ENCODE data around the gene CYB5B.

Gene CYB5B

DNA sequence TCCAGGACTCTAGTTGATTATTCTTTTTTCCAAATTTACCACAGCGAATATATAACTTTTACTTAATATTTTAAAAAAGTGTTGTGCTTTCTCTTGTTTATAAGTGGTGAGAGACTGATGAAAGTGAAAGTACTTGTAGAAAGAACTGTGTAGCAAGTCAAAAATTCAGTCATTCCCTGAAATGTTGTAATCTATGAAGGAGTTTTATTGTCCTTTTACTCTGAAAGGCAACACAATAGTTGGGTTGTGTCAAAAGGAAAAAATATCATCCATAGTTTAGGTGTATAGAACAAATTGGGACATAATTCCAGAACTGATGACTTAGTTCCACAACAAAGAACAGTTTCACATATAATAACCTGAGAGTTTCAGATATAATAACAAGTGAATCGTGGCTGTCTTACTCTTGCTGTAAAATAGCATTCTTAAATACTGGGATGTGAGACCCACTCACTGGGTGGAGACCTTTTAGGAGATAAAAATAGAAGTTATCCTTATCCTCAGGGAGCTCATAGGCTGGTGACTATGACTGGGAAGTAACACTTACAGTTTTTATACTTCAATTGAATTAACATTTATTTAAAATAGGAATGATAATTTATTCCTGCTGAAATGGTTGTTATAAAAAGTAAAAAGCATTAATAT lies 20.6 kb downstream of the CYB5B start:
- Mint-ChIP-seq H3K36me3 (peaks cover 16% of the 10 kb centered on the region), H3K27me3 (no peaks in the 10 kb centered on the region), H3K4me1 (peaks cover 17% of the 10 kb centered on the region), H3K4me3 (peak overlapping the region; percentile 34), H3K27ac (peak overlapping the region; percentile 81), H3K9me3 (no peaks in the 10 kb centered on the region)
- ATAC-seq (ENCODE audit: low read depth) (peak; percentile 41), DNase-seq (ENCODE audit: low spot score in 2 of 2) (no peak)

GRCh38 chr16:69448470-69449193 lies 24.2 kb downstream of the CYB5B start:
- ATAC-seq (ENCODE audit: low read depth) (no peak), DNase-seq (ENCODE audit: low spot score in 2 of 2) (no peak)
- no peaks in the 10 kb centered on the region for H3K27me3 Mint-ChIP-seq
- H3K36me3 Mint-ChIP-seq = peaks cover 19% of the 10 kb centered on the region
- H3K4me3 Mint-ChIP-seq = no peak overlapping the region
- peaks cover 9% of the 10 kb centered on the region for H3K4me1 Mint-ChIP-seq
- H3K9me3 Mint-ChIP-seq = no peaks in the 10 kb centered on the region
- H3K27ac Mint-ChIP-seq = no peak overlapping the region

- H3K36me3 Mint-ChIP-seq = peaks cover 24% of the 10 kb centered on the region
- no peak for DNase-seq (ENCODE audit: low spot score in 2 of 2)
- H3K27me3 Mint-ChIP-seq = no peaks in the 10 kb centered on the region
- peaks cover 4% of the 10 kb centered on the region for H3K4me1 Mint-ChIP-seq
- H3K4me3 Mint-ChIP-seq = no peak overlapping the region
- H3K27ac Mint-ChIP-seq = no peak overlapping the region
- ATAC-seq (ENCODE audit: low read depth) = no peak
- no peaks in the 10 kb centered on the region for H3K9me3 Mint-ChIP-seq
Observed at GRCh38 chr16:69451166-69451565, 26.7 kb downstream of the CYB5B start.

DNA sequence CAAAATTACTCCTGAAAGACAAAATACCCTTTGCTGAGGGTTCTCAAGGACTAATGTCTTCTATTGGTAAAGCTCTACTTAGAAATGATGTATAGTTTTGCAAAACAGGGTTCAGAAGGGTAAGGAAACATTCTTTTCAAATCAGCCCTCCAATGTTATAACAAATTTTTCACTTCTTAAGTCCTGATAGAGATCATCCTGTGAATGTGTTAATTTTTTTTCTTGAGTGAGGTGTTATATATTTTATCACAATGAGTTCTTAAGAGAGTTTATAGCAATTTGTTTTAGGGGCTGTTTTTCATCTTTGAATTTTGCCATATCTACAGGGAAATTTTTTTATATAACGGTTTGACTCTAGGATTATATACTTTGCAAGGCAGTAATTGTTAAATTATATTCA lies 29.5 kb downstream of the CYB5B start:
- Mint-ChIP-seq H3K36me3 (peaks cover 16% of the 10 kb centered on the region), H3K4me1 (peaks cover 2% of the 10 kb centered on the region), H3K4me3 (no peak overlapping the region), H3K27ac (peak overlapping the region; percentile 7), H3K9me3 (no peaks in the 10 kb centered on the region), H3K27me3 (no peaks in the 10 kb centered on the region)
- ATAC-seq (ENCODE audit: low read depth) = no peak
- no peak for DNase-seq (ENCODE audit: low spot score in 2 of 2)

DNA sequence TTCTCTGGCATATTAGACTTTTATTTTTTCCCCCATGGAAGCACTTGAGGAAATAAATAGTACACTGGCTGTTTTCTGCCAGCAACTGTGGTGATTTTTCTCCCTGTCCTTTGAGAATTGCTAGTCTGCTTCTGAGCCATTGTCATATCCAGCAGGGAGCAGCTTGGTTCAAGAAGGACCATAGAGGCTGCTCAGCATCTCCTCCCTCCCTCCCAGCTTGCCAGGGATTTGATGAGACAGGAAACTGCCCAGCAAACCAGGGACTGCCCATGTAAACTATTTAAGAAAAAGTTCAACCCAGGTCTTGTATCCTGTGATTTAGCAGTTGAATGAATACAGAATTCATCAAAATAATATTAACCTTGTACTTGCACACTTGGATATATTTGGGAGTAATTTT lies 39.5 kb downstream of the CYB5B start:
- no peak overlapping the region for H3K4me3 Mint-ChIP-seq
- H3K4me1 Mint-ChIP-seq = peaks cover 16% of the 10 kb centered on the region
- DNase-seq (ENCODE audit: low spot score in 2 of 2) (no peak), ATAC-seq (ENCODE audit: low read depth) (no peak)
- H3K27ac Mint-ChIP-seq = peak overlapping the region; percentile 80
- peaks cover 8% of the 10 kb centered on the region for H3K36me3 Mint-ChIP-seq
- H3K9me3 Mint-ChIP-seq = no peaks in the 10 kb centered on the region
- no peaks in the 10 kb centered on the region for H3K27me3 Mint-ChIP-seq

- H3K36me3 Mint-ChIP-seq = peaks cover 8% of the 10 kb centered on the region
- H3K9me3 Mint-ChIP-seq = no peaks in the 10 kb centered on the region
- H3K4me1 Mint-ChIP-seq = peaks cover 24% of the 10 kb centered on the region
- ATAC-seq (ENCODE audit: low read depth) (peak; percentile 84), DNase-seq (ENCODE audit: low spot score in 2 of 2) (no peak)
- H3K4me3 Mint-ChIP-seq = peak overlapping the region; percentile 37
- no peaks in the 10 kb centered on the region for H3K27me3 Mint-ChIP-seq
- peak overlapping the region; percentile 80 for H3K27ac Mint-ChIP-seq
Observed at GRCh38 chr16:69465083-69465721, 40.8 kb downstream of the CYB5B start.

DNA sequence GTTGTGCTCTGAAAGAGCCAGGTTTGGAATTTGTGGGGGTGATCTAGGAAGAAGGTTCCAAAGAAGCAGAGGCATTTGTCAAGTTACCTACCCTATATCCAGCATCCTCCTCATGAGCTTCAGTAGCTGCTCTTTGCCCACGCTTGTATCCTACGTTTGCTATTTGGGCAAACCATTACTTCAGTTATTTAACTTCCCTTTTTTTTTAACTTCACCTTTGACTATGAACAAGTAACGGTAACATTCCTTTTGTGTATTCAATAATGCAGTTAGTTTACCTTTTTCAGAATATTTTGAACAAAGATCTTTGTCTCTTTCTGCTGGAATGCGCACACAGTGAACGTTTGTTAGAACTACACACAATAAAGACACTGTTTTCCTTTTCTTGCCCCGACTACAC lies 41.5 kb downstream of the CYB5B start:
- Mint-ChIP-seq H3K4me3 (no peak overlapping the region), H3K27ac (peak overlapping the region; percentile 80), H3K27me3 (no peaks in the 10 kb centered on the region), H3K4me1 (peaks cover 25% of the 10 kb centered on the region), H3K36me3 (peaks cover 6% of the 10 kb centered on the region), H3K9me3 (no peaks in the 10 kb centered on the region)
- ATAC-seq (ENCODE audit: low read depth) (peak; percentile 30), DNase-seq (ENCODE audit: low spot score in 2 of 2) (no peak)

DNA sequence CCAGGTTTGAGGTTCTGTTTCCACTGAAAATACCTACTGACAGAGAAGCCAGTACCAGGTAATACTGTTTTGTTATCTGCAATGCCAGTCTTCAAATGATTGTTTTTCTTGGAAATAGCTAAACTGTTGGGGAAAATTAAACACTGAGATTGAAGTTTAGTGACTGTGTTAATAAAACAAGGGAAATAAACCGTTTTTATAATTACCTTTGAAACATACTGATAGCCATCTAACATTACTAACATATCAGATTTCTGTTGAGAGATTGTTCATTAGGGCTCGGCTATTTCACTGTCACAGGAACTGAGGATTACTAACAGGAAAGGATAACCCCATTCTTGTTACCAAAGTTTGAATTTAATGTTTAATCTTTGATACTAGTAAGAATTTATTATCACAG lies 42.1 kb downstream of the CYB5B start:
- DNase-seq (ENCODE audit: low spot score in 2 of 2) (no peak), ATAC-seq (ENCODE audit: low read depth) (no peak)
- Mint-ChIP-seq H3K36me3 (peaks cover 6% of the 10 kb centered on the region), H3K9me3 (no peaks in the 10 kb centered on the region), H3K27me3 (no peaks in the 10 kb centered on the region), H3K27ac (peak overlapping the region; percentile 80), H3K4me1 (peaks cover 28% of the 10 kb centered on the region), H3K4me3 (no peak overlapping the region)

DNA sequence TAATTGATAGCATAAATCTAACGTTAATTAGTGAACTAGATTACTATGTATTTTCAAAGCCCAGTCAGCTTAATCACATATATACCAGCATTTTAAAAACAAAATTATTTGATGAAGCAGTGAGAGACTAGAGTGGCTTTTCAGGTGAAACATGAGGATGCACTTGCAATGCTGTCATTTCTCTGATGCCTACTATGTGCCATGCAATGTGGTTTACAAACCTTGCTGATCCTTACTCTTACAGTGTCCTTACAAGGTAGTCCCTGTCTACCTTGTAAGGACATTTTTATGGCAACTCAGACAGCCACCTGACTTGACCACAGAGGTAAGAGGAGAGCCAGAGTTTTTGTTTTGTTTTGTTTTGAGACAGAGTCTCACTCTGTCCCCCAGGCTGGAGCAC lies 42.7 kb downstream of the CYB5B start:
- Mint-ChIP-seq H3K36me3 (peaks cover 6% of the 10 kb centered on the region), H3K4me3 (no peak overlapping the region), H3K27me3 (no peaks in the 10 kb centered on the region), H3K27ac (no peak overlapping the region), H3K9me3 (no peaks in the 10 kb centered on the region), H3K4me1 (peaks cover 28% of the 10 kb centered on the region)
- DNase-seq (ENCODE audit: low spot score in 2 of 2) = no peak
- ATAC-seq (ENCODE audit: low read depth) = no peak

GRCh38 chr16:69467531-69468204 lies 43.2 kb downstream of the CYB5B start:
- Mint-ChIP-seq H3K27ac (no peak overlapping the region), H3K36me3 (peaks cover under 1% of the 10 kb centered on the region), H3K9me3 (no peaks in the 10 kb centered on the region), H3K4me1 (peaks cover 28% of the 10 kb centered on the region), H3K4me3 (no peak overlapping the region), H3K27me3 (no peaks in the 10 kb centered on the region)
- DNase-seq (ENCODE audit: low spot score in 2 of 2) (no peak), ATAC-seq (ENCODE audit: low read depth) (no peak)

DNA sequence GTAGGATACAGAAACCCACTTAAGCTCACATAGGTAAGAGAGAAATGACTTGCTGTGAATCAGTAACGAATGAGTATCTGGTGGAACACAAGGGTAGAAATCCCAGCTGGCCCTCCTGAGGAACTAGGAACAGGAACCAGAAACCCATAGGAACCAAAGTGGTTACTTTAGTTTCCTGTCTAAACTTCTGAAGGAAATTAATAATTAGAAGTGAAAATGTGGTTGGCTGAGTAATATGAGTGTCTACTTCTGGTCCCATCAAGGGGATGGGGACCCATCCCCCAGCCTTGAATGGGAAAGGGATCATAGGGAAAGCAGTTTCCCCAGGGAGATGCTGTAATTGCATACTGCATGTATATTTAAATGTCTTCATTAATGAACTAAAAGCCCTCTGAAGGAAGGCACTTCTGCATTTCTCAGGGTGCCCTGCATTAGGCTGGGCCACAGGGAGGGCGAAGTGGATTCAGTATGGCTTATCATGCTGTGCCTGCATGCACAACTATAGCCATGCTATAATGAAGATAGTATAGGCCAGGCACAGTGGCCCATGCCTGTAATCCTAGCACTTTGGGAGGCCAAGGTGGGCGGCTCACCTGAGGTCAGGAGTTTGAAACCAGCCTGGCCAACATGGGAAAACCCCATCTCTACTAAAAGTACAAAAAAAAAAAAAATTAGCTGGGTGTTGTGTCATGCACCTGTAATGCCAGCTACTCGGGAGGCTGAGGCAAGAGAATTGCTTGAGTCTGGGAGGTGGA lies 45.6 kb downstream of the CYB5B start:
- no peak overlapping the region for H3K27ac Mint-ChIP-seq
- no peaks in the 10 kb centered on the region for H3K36me3 Mint-ChIP-seq
- ATAC-seq (ENCODE audit: low read depth) (peak; percentile 59), DNase-seq (ENCODE audit: low spot score in 2 of 2) (no peak)
- H3K4me3 Mint-ChIP-seq = peak overlapping the region; percentile 8
- H3K9me3 Mint-ChIP-seq = no peaks in the 10 kb centered on the region
- H3K4me1 Mint-ChIP-seq = peaks cover 22% of the 10 kb centered on the region
- H3K27me3 Mint-ChIP-seq = no peaks in the 10 kb centered on the region

- no peaks in the 10 kb centered on the region for H3K9me3 Mint-ChIP-seq
- peak; percentile 39 for ATAC-seq (ENCODE audit: low read depth)
- H3K4me1 Mint-ChIP-seq = peaks cover 12% of the 10 kb centered on the region
- no peak for DNase-seq (ENCODE audit: low spot score in 2 of 2)
- H3K4me3 Mint-ChIP-seq = no peak overlapping the region
- no peaks in the 10 kb centered on the region for H3K27me3 Mint-ChIP-seq
- no peaks in the 10 kb centered on the region for H3K36me3 Mint-ChIP-seq
- no peak overlapping the region for H3K27ac Mint-ChIP-seq
Observed at GRCh38 chr16:69471121-69471520, 46.7 kb downstream of the CYB5B start.

GRCh38 chr16:69474408-69474807 lies 50.0 kb downstream of the CYB5B start:
- H3K9me3 Mint-ChIP-seq = no peaks in the 10 kb centered on the region
- DNase-seq (ENCODE audit: low spot score in 2 of 2) = no peak
- no peaks in the 10 kb centered on the region for H3K36me3 Mint-ChIP-seq
- ATAC-seq (ENCODE audit: low read depth) = no peak
- H3K4me1 Mint-ChIP-seq = peaks cover 12% of the 10 kb centered on the region
- no peak overlapping the region for H3K27ac Mint-ChIP-seq
- no peaks in the 10 kb centered on the region for H3K27me3 Mint-ChIP-seq
- H3K4me3 Mint-ChIP-seq = no peak overlapping the region
